Activated CD8-positive, alpha-beta memory T cell treated with anti-CD3 and anti-CD28 coated beads for 24 hours (primary cell): ENCODE data around the gene AIRE.
"Not testable (repeated sequence)": the region's sequence is repeated elsewhere in the genome, so short reads cannot be mapped to it uniquely, and the experiment has no call there.

Experiments used
- DNase-seq: peaks from one replicate; pipeline ENCODE4 v3.0.0-alpha.2; 2020

Gene AIRE

DNA sequence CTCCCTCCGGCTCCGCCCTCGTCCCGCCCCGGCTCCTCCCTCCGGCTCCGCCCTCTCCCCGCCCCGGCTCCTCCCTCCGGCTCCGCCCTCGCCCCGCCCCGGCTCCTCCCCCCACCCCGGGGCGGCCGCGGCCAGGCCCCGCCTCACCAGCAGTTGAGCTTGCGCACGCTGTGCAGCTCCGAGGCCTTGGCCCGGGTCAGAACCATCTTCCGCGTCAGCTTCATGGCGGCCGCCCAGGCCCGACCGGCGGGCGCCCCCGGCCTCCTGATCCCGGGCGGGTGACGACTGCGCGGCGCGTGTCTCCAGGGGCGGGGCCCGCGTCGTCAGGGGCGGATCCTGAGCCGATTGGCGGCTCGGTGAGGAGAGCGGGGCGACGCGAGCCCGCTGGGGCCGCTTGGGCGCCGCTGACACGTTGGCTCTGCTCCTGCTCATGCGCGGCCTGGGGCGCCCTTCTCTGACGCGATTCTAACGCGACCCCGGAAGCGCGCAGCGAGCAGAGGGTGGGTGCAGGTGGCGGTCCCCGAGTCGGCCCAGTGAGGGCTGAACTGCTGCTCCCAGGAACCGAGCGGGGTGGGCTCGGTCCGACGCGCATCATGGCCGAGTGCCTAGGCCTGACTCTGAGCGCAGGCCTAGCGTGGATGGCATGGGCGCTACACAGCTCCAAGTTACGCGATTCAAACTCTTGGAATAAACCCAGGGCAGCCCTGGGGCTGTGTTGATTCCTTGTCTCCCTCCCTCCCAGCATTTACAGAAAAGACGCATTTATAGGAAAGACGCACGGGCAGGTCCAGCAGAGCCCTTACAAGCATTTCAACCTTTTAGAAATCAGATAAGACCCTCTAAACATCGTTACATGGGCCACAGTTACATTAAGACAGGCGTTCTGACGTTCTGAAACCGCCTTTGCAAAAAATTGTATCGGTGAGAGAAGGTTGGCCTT, 53.6 kb downstream of the AIRE start, which contains the start of gene CFAP410:
TSS of gene CFAP410 (minus strand) at position 420 of the 940 bp plus-strand sequence. CDS start at position 224, 196 bp downstream.
- DNase-seq, result peak; percentile 97

- DNase-seq, result not testable (repeated sequence)
Observed at GRCh38 chr21:44341726-44342458, 56.2 kb downstream of the AIRE start.

DNA sequence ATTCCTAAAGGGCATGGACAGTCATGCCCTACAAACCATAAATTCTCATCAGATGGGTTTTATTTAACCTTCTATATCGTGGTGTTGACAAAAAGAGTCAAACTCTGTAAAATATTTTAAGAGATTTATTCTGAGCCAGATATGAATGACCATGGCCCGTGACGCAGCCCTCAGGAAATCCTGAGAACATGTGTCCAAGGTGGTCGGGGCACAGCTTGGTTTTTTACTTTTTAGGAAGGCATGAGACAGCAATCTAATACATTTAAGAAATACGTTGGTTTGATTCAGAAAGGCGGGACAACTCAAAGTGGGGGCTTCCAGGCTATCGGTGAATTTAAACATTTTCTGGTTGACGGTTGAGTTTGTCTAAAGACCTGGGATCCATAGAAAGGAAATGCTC, 57.3 kb downstream of the AIRE start:
- DNase-seq, result not testable (repeated sequence)

- DNase-seq, result no peak
Observed at GRCh38 chr21:44344541-44345183, 59.0 kb downstream of the AIRE start.

- no peak for DNase-seq
Observed at GRCh38 chr21:44345495-44345894, 59.8 kb downstream of the AIRE start.

GRCh38 chr21:44347911-44348451, 62.3 kb downstream of the AIRE start:
- DNase-seq, result no peak
